ENCODE data around the gene AOC1. TPM values are rescaled to one million over a fixed set of nuclear protein-coding genes. Genes with fewer than 3 reads are reported as not detected.

Gene AOC1
- total RNA-seq, 2 experiments from 2014 or later = not detected

DNA sequence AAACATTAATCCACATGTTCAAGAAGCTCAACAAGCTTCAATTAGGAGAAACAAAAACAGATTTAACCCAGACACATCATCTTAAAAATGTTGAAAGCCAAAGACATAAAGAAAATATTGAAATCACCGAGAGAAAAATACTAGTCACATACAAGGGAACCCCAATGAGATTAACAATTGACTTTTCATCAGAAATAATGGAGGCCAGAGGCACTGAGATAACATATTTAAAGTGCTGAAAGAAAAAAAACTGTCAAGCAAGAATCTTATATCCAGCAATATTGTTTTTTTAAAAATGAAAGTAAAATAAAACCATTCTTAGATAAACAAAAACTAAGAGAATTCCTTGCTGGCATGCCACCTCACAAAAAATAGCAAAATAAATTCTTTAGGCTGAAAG lies 28.9 kb downstream of the AOC1 start:
- Histone ChIP-seq H3K36me3 (ENCODE audit: insufficient read depth, low read length) (no peaks in the 10 kb centered on the region), H3K79me2 (ENCODE audit: insufficient read depth, low read depth, low read length) (no peaks in the 10 kb centered on the region), H3K9me3 (ENCODE audit: low read length) (peaks cover 31% of the 10 kb centered on the region; the same call in 1 of the 2 replicates), H3K4me2 (ENCODE audit: low read length) (no peak overlapping the region), H3K9me2 (ENCODE audit: insufficient read depth, low read length) (no peaks in the 10 kb centered on the region), H3K4me1 (ENCODE audit: insufficient read depth, low read length, poor library complexity, severe bottlenecking) (peaks cover 13% of the 10 kb centered on the region), H4K20me1 (ENCODE audit: insufficient read depth, low read length) (no peaks in the 10 kb centered on the region), H3K27ac (ENCODE audit: low read depth, low read length, poor library complexity, severe bottlenecking) (no peak overlapping the region), H2AFZ (ENCODE audit: low read length) (no peak overlapping the region), H3K4me3 (ENCODE audit: low read depth, low read length, poor library complexity, severe bottlenecking) (no peak overlapping the region)
- intact Hi-C loops (cut with micrococcal nuclease; ENCODE audit: unreplicated experiment) = no loop called here
- no peak for DNase-seq (ENCODE audit: low spot score)
- no TSS peak for BruUV-seq (replicated peaks)
- CTCF ChIA-PET (ENCODE audit: unreplicated experiment) = no interaction called here
- POLR2A ChIA-PET = no interaction called here
- no peak for TF ChIP-seq EZH2phosphoT487 (IDR thresholded peaks at IDR 0.05; ENCODE audit: borderline replicate concordance, low read depth, low read length)
- TF ChIP-seq, protein P1, sequence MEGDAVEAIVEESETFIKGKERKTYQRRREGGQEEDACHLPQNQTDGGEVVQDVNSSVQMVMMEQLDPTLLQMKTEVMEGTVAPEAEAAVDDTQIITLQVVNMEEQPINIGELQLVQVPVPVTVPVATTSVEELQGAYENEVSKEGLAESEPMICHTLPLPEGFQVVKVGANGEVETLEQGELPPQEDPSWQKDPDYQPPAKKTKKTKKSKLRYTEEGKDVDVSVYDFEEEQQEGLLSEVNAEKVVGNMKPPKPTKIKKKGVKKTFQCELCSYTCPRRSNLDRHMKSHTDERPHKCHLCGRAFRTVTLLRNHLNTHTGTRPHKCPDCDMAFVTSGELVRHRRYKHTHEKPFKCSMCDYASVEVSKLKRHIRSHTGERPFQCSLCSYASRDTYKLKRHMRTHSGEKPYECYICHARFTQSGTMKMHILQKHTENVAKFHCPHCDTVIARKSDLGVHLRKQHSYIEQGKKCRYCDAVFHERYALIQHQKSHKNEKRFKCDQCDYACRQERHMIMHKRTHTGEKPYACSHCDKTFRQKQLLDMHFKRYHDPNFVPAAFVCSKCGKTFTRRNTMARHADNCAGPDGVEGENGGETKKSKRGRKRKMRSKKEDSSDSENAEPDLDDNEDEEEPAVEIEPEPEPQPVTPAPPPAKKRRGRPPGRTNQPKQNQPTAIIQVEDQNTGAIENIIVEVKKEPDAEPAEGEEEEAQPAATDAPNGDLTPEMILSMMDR (conservative IDR thresholded peaks at IDR 0.05; ENCODE audit: low read length) = no peak

DNA sequence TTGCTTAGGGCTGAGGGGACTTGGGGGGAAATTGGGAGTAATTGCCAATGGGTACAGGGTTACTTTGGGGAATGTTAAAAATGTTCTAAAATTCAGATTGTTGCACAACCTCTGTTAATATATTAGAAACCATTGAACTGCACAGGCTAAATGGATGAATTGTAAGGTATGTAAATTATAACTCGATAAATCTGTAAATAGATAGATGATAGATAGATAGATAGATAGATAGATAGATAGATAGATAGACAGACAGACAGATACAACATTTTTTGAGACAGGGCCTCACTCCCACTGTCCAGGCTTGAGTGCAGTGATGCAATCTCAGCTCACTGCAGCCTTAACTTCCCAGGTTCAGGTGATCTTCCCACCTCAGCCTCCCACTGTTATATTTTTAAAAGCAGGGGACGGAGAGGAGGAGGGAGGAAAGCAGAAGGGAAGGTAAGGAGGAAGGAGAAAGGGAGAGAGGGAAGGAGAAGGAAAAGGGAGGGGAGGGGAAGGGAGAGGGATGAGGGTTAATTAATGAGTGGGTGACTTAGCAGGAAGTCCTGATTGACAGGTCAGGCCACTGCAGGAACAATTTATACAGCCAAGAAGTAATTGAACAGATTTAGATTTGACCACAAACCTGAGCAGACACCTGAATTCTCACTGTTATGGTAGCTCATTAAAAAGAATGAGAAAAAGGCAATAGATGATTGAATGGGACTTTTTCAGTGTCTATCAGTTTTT lies 38.7 kb downstream of the AOC1 start:
- Histone ChIP-seq H3K27ac (ENCODE audit: low read depth, low read length, poor library complexity, severe bottlenecking) (peak overlapping the region; percentile 52), H3K4me3 (ENCODE audit: low read depth, low read length, poor library complexity, severe bottlenecking) (peak overlapping the region; percentile 3), H3K79me2 (ENCODE audit: insufficient read depth, low read depth, low read length) (no peaks in the 10 kb centered on the region), H2AFZ (ENCODE audit: low read length) (peak overlapping the region; percentile 54; the same call in 1 of the 2 replicates), H4K20me1 (ENCODE audit: insufficient read depth, low read length) (no peaks in the 10 kb centered on the region), H3K4me1 (ENCODE audit: insufficient read depth, low read length, poor library complexity, severe bottlenecking) (peaks cover 33% of the 10 kb centered on the region), H3K9me2 (ENCODE audit: insufficient read depth, low read length) (no peaks in the 10 kb centered on the region), H3K36me3 (ENCODE audit: insufficient read depth, low read length) (no peaks in the 10 kb centered on the region; the same call in 1 of the 2 replicates), H3K9me3 (ENCODE audit: low read length) (peaks cover 11% of the 10 kb centered on the region; the same call in 1 of the 2 replicates), H3K4me2 (ENCODE audit: low read length) (peak overlapping the region; percentile 33)
- POLR2A ChIA-PET = interaction anchor here (0.9 to 1.2 kb wide), 4 partner anchors 8 to 22 kb away, joined by 3 to 4 read pairs (median 3); no protein-coding TSS in a partner anchor
- no peak for DNase-seq (ENCODE audit: low spot score)
- TF ChIP-seq EZH2phosphoT487 (IDR thresholded peaks at IDR 0.05; ENCODE audit: borderline replicate concordance, low read depth, low read length) = no peak
- TF ChIP-seq, protein P1 (conservative IDR thresholded peaks at IDR 0.05; ENCODE audit: low read length) = no peak
- intact Hi-C loops (cut with micrococcal nuclease; ENCODE audit: unreplicated experiment) = loop anchor here (10.0 kb wide), 3 partner anchors 194 to 526 kb away; partner anchors contain the start of genes AGAP3, FASTK, REPIN1 and TMUB1
- BruUV-seq (replicated peaks) = no TSS peak
- CTCF ChIA-PET (ENCODE audit: unreplicated experiment) = interaction anchor here (0.8 kb wide), 1 partner anchor 117 kb away, joined by 3 read pairs; no protein-coding TSS in a partner anchor

All from OCI-LY7 (cell line).